WTC11 (cell line): ENCODE data around the gene RRAS. TPM values are rescaled to one million over a fixed set of nuclear protein-coding genes. Genes with fewer than 3 reads are reported as not detected.

Experiments used
- ATAC-seq: fragments of 200-7000 bp; cut with Tn5 transposase; 2 replicates; pipeline ENCODE4 v1.10.0; 2021; ENCODE audit warnings: mild to moderate bottlenecking, moderate library complexity
- CTCF ChIA-PET: fragments of 300-600 bp; sonication (Branson Sonifier 250); formaldehyde crosslinking; loops from one replicate; lab custom pipeline; 2021; ENCODE audit warnings: antibody characterized with exemption; lab: Charles Lee
- POLR2A ChIA-PET: fragments of 350-600 bp; sonication (Branson Sonifier 250); formaldehyde crosslinking; loops from one replicate; lab custom pipeline; 2021; ENCODE audit warnings: antibody characterized with exemption; lab: Charles Lee
- DNase-seq: peaks from one replicate; pipeline ENCODE4 v3.0.0; 2021; ENCODE audit warnings: low spot score
- H3K27ac Mint-ChIP-seq: 2 replicates; pipeline ENCODE4 v1.8.0; 2021; ENCODE audit warnings: mixed read lengths
- H3K27me3 Mint-ChIP-seq: 2 replicates; pipeline ENCODE4 v1.8.0; 2021; ENCODE audit warnings: low read depth, mild to moderate bottlenecking, moderate library complexity, mixed read lengths
- H3K36me3 Mint-ChIP-seq: 2 replicates; pipeline ENCODE4 v1.8.0; 2021; ENCODE audit warnings: mixed read lengths
- H3K4me1 Mint-ChIP-seq: 2 replicates; pipeline ENCODE4 v1.8.0; 2022; ENCODE audit warnings: mixed read lengths
- H3K4me3 Mint-ChIP-seq: 2 replicates; pipeline ENCODE4 v1.8.0; 2021; ENCODE audit warnings: mild to moderate bottlenecking, moderate library complexity, mixed read lengths
- H3K9me3 Mint-ChIP-seq: 2 replicates; pipeline ENCODE4 v1.8.0; 2021; ENCODE audit warnings: mixed read lengths
- ATF1 ChIP-seq: sonication (generic); formaldehyde crosslinking; IDR thresholded peaks from 2 replicates; pipeline ENCODE4 v1.8.1; 2023; ENCODE audit warnings: mild to moderate bottlenecking, moderate library complexity, missing genetic modification reagents
- FOXK1 ChIP-seq: sonication (generic); formaldehyde crosslinking; IDR thresholded peaks from 2 replicates; pipeline ENCODE4 v1.8.0; 2022; ENCODE audit warnings: mild to moderate bottlenecking, moderate library complexity, missing genetic modification reagents
- GRHL2 ChIP-seq: fragments of 250-450 bp; sonication (Bioruptor Pico); IDR thresholded peaks from 2 replicates; pipeline ENCODE4 v1.8.0; 2022; ENCODE audit warnings: mild to moderate bottlenecking, moderate library complexity; ENCODE audit not compliant: insufficient replicate concordance, severe bottlenecking
- MYBL2 ChIP-seq: sonication (generic); formaldehyde crosslinking; IDR thresholded peaks from 2 replicates; pipeline ENCODE4 v1.8.1; 2023; ENCODE audit warnings: mild to moderate bottlenecking, moderate library complexity, missing genetic modification reagents
- NR1H2 ChIP-seq: sonication (generic); formaldehyde crosslinking; IDR thresholded peaks from 2 replicates; pipeline ENCODE4 v1.9.0; 2021; ENCODE audit warnings: mild to moderate bottlenecking, moderate library complexity, missing genetic modification reagents
- TP53 ChIP-seq: sonication (generic); formaldehyde crosslinking; IDR thresholded peaks from 2 replicates; pipeline ENCODE4 v1.8.1; 2023; ENCODE audit warnings: mild to moderate bottlenecking, missing genetic modification reagents
- ZNF232 ChIP-seq: sonication (generic); formaldehyde crosslinking; IDR thresholded peaks from 2 replicates; pipeline ENCODE4 v1.8.0; 2022; ENCODE audit warnings: mild to moderate bottlenecking, missing genetic modification reagents
- ZNF396 ChIP-seq: fragments of 250-450 bp; sonication (Bioruptor Pico); IDR thresholded peaks from 2 replicates; pipeline ENCODE4 v1.8.0; 2021; ENCODE audit warnings: mild to moderate bottlenecking, moderate library complexity, borderline replicate concordance
- total RNA-seq: library from RNA; stranded (reverse); gene quantifications from 3 replicates; pipeline ENCODE4 v1.2.3, GENCODE V29; 2021
- TF ChIP-seq, protein P1 (sequence below): sonication (generic); formaldehyde crosslinking; IDR thresholded peaks from 2 replicates; pipeline ENCODE4 v1.8.0; 2022; ENCODE audit warnings: mild to moderate bottlenecking, missing genetic modification reagents
- TF ChIP-seq, protein P2 (sequence below): sonication (generic); formaldehyde crosslinking; IDR thresholded peaks from 2 replicates; pipeline ENCODE4 v1.8.1; 2023; ENCODE audit warnings: mild to moderate bottlenecking, missing genetic modification reagents, moderate library complexity
- TF ChIP-seq, protein P3 (sequence below): sonication (generic); formaldehyde crosslinking; IDR thresholded peaks from 2 replicates; pipeline ENCODE4 v1.8.1; 2023; ENCODE audit warnings: mild to moderate bottlenecking, missing genetic modification reagents, moderate library complexity
- TF ChIP-seq, protein P4 (sequence below): sonication (generic); formaldehyde crosslinking; IDR thresholded peaks from 2 replicates; pipeline ENCODE4 v1.8.0; 2022; ENCODE audit warnings: mild to moderate bottlenecking, missing genetic modification reagents
- TF ChIP-seq, protein P5 (sequence below): sonication (generic); formaldehyde crosslinking; IDR thresholded peaks from 2 replicates; pipeline ENCODE4 v1.8.0; 2023; ENCODE audit warnings: missing genetic modification reagents
- TF ChIP-seq, protein P6 (sequence below): sonication (generic); formaldehyde crosslinking; IDR thresholded peaks from 2 replicates; pipeline ENCODE4 v1.8.0; 2023; ENCODE audit warnings: mild to moderate bottlenecking, missing genetic modification reagents

Gene RRAS
- total RNA-seq, 1 experiment from 2014 or later = 11.4 TPM

DNA sequence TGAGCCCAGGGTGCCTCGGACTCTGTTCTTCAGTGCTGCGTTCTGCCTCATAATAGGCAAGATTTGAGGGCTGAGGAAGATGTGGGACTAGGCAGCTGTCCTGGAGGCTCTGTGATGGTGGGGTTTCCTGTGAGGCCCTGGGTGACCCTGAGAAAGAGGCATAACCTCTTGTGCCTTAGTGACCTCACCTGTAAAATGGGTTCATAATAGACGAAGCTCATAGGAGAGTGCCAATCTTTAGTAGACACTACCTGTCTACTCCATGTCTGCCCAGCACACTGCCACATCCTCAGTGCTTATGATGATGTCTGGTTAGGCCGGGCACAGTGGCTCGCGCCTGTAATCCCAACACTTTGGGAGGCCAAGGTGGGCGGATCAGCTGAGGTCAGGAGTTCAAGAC lies 23.4 kb downstream of the RRAS start:
- H3K4me3 Mint-ChIP-seq = no peak overlapping the region
- ATAC-seq = no peak
- peaks cover 57% of the 10 kb centered on the region for H3K36me3 Mint-ChIP-seq
- no peaks in the 10 kb centered on the region for H3K4me1 Mint-ChIP-seq
- H3K9me3 Mint-ChIP-seq = no peaks in the 10 kb centered on the region
- DNase-seq = no peak
- no peaks in the 10 kb centered on the region for H3K27me3 Mint-ChIP-seq
- POLR2A ChIA-PET = no interaction called here
- H3K27ac Mint-ChIP-seq = no peak overlapping the region
- CTCF ChIA-PET = interaction anchor here (1.1 to 1.2 kb wide), 2 partner anchors 9 to 46 kb away, joined by 3 to 4 read pairs; no protein-coding TSS in a partner anchor
- TF ChIP-seq, protein P1, sequence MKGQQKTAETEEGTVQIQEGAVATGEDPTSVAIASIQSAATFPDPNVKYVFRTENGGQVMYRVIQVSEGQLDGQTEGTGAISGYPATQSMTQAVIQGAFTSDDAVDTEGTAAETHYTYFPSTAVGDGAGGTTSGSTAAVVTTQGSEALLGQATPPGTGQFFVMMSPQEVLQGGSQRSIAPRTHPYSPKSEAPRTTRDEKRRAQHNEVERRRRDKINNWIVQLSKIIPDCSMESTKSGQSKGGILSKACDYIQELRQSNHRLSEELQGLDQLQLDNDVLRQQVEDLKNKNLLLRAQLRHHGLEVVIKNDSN (CRISPR knock-in tag) = no peak
- no peak for TF ChIP-seq NR1H2
- TF ChIP-seq, protein P2, sequence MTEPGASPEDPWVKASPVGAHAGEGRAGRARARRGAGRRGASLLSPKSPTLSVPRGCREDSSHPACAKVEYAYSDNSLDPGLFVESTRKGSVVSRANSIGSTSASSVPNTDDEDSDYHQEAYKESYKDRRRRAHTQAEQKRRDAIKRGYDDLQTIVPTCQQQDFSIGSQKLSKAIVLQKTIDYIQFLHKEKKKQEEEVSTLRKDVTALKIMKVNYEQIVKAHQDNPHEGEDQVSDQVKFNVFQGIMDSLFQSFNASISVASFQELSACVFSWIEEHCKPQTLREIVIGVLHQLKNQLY (CRISPR knock-in tag) = no peak

DNA sequence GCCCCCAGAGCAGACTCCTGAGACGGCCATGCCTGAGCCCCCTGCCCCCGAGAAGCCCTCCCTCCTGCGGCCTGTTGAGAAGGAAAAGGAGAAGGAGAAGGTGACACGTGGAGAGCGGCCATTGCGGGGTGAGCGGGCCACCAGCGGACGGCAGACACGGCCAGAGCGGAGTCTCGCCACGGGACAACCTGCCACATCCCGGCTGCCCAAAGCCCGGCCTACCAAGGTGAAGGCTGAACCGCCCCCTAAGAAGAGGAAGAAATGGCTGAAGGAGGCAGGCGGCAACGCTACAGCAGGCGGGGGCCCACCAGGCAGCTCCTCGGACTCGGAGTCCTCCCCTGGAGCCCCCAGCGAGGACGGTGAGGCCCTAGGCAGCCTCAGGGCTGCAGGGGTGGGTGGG lies 24.1 kb downstream of the RRAS start:
- no peak for ATAC-seq
- Mint-ChIP-seq H3K9me3 (no peaks in the 10 kb centered on the region), H3K4me3 (no peak overlapping the region), H3K27ac (no peak overlapping the region), H3K4me1 (no peaks in the 10 kb centered on the region), H3K27me3 (no peaks in the 10 kb centered on the region), H3K36me3 (peaks cover 57% of the 10 kb centered on the region)
- TF ChIP-seq, protein P3, sequence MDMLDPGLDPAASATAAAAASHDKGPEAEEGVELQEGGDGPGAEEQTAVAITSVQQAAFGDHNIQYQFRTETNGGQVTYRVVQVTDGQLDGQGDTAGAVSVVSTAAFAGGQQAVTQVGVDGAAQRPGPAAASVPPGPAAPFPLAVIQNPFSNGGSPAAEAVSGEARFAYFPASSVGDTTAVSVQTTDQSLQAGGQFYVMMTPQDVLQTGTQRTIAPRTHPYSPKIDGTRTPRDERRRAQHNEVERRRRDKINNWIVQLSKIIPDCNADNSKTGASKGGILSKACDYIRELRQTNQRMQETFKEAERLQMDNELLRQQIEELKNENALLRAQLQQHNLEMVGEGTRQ (CRISPR knock-in tag) = no peak
- TF ChIP-seq, protein P4, sequence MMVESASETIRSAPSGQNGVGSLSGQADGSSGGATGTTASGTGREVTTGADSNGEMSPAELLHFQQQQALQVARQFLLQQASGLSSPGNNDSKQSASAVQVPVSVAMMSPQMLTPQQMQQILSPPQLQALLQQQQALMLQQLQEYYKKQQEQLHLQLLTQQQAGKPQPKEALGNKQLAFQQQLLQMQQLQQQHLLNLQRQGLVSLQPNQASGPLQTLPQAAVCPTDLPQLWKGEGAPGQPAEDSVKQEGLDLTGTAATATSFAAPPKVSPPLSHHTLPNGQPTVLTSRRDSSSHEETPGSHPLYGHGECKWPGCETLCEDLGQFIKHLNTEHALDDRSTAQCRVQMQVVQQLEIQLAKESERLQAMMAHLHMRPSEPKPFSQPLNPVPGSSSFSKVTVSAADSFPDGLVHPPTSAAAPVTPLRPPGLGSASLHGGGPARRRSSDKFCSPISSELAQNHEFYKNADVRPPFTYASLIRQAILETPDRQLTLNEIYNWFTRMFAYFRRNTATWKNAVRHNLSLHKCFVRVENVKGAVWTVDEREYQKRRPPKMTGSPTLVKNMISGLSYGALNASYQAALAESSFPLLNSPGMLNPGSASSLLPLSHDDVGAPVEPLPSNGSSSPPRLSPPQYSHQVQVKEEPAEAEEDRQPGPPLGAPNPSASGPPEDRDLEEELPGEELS (CRISPR knock-in tag) = no peak
- TF ChIP-seq MYBL2 = no peak
- no peak for TF ChIP-seq FOXK1 (CRISPR knock-in tag)
- no peak for TF ChIP-seq ATF1 (CRISPR knock-in tag)
- ChIA-PET CTCF (interaction anchor here (1.1 kb wide), 1 partner anchor 45 kb away, joined by 4 read pairs; no protein-coding TSS in a partner anchor), POLR2A (no interaction called here)
- DNase-seq = no peak

DNA sequence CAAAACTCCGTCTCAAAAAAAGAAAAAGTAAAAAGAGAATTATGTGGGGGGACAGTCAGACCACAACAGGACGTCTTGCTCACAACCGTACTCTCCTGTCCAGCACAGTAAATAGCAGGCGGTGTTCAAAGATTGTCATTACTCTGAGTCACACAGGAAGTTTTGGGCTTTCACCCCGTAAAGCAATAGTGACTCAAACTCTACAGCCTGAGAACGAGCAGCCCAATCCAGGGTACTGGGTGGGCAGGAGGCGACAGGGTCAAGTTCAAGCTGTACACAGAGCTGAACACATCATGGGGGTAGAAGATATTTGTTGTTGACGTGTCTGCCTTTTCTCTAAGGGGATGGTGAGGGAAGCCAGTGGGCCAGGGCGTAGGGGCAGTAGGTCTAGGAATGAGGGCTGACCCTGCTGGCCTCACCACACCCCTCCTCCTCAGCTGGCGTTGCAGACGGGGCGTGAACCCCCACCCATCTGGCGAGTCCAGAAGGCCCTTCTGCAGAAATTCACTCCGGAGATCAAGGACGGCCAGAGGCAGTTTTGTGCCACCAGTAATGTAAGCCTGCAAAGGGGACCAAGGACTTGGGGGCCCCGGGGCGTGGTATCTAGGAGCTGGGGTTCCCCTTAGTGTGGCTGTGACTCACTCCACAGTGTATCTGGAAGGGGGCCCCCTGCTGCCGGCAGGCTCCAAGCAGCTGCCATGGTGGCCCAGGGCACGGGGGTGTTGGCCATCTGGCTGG lies 25.7 kb downstream of the RRAS start:
- Mint-ChIP-seq H3K36me3 (peaks cover 63% of the 10 kb centered on the region), H3K4me3 (no peak overlapping the region), H3K9me3 (no peaks in the 10 kb centered on the region), H3K4me1 (no peaks in the 10 kb centered on the region), H3K27me3 (no peaks in the 10 kb centered on the region), H3K27ac (peak overlapping the region; percentile 80)
- POLR2A ChIA-PET = no interaction called here
- ATAC-seq = no peak
- TF ChIP-seq ZNF396 (CRISPR knock-in tag) = no peak
- no peak for TF ChIP-seq TP53 (CRISPR knock-in tag)
- TF ChIP-seq GRHL2 (CRISPR knock-in tag) = no peak
- TF ChIP-seq ZNF232 (CRISPR knock-in tag) = no peak
- TF ChIP-seq, protein P5, sequence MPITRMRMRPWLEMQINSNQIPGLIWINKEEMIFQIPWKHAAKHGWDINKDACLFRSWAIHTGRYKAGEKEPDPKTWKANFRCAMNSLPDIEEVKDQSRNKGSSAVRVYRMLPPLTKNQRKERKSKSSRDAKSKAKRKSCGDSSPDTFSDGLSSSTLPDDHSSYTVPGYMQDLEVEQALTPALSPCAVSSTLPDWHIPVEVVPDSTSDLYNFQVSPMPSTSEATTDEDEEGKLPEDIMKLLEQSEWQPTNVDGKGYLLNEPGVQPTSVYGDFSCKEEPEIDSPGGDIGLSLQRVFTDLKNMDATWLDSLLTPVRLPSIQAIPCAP (CRISPR knock-in tag) = no peak
- TF ChIP-seq, protein P6, sequence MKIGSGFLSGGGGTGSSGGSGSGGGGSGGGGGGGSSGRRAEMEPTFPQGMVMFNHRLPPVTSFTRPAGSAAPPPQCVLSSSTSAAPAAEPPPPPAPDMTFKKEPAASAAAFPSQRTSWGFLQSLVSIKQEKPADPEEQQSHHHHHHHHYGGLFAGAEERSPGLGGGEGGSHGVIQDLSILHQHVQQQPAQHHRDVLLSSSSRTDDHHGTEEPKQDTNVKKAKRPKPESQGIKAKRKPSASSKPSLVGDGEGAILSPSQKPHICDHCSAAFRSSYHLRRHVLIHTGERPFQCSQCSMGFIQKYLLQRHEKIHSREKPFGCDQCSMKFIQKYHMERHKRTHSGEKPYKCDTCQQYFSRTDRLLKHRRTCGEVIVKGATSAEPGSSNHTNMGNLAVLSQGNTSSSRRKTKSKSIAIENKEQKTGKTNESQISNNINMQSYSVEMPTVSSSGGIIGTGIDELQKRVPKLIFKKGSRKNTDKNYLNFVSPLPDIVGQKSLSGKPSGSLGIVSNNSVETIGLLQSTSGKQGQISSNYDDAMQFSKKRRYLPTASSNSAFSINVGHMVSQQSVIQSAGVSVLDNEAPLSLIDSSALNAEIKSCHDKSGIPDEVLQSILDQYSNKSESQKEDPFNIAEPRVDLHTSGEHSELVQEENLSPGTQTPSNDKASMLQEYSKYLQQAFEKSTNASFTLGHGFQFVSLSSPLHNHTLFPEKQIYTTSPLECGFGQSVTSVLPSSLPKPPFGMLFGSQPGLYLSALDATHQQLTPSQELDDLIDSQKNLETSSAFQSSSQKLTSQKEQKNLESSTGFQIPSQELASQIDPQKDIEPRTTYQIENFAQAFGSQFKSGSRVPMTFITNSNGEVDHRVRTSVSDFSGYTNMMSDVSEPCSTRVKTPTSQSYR (CRISPR knock-in tag) = no peak
- TF ChIP-seq, all 79 proteins: peak for 0
- CTCF ChIA-PET = no interaction called here
- DNase-seq = no peak
